Hypothalamus (tissue), 51 donors: ENCODE results near the gene ECE1.
A peak's percentile ranks its signal among the peaks of the same experiment; 100 is the strongest.
"Not testable (repeated sequence)": the region's sequence is repeated elsewhere in the genome, so short reads cannot be mapped to it uniquely, and the experiment has no call there.

Source experiments
- DNase-seq, 51 donors: peaks; one replicate each; lab custom pipeline; 2025; lab: John Stamatoyannopoulos, UW

Gene ECE1

GRCh38 chr1:21237446-21238088, 52.7 kb downstream of the ECE1 start:
- no peak for DNase-seq

GRCh38 chr1:21236178-21236577, 54.1 kb downstream of the ECE1 start:
- DNase-seq = no peak

- DNase-seq = peak in 1 of 51 donors; percentile 12
These were observed 55.5 kb downstream of the ECE1 start for GRCh38 chr1:21234779-21235178.

DNA sequence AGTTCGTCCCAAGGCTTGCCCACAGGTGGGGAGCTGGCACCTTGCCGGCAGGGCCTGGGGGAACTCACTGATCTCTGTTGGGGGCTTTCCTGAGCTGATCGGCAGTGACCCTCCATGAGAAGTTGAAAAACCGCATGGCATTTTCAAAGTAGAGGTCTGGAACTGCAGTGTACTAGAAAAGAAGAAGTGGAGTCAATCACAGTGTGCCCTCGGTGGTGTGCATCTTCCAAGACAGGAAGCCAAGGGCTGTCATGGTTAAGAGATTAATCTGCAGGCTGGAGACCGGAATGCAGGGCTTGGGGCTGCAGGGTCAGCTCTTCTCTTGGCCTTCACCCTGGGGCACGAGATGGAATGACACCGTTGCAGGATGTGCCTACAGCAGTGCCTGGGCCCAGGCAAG, 56.8 kb downstream of the ECE1 start:
- DNase-seq = no peak

GRCh38 chr1:21232044-21232443, 58.2 kb downstream of the ECE1 start:
- DNase-seq = peak in 17 of 51 donors; percentile 5 to 58 (median 29)

- no peak for DNase-seq
These were observed 60.8 kb downstream of the ECE1 start for GRCh38 chr1:21229246-21230000.

DNA sequence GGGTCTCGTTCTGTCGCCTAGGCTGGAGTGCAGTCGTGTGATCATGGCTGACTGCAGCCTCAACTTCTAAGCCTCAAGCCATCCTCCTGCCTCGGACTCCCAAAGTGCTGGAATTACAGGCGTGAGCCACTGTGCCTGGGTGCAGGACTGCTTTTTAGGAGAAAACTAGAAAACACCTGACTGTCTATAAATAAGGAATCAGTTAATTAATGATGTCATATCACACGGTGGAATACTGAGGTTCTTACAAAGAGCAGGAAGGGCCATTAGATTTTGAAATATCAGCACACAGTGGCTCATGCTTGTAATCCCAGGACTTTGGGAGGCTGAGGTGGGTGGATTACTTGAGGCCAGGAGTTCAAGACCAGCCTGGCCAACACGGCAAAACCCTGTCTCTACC, 62.0 kb downstream of the ECE1 start:
- DNase-seq = not testable (repeated sequence)

DNA sequence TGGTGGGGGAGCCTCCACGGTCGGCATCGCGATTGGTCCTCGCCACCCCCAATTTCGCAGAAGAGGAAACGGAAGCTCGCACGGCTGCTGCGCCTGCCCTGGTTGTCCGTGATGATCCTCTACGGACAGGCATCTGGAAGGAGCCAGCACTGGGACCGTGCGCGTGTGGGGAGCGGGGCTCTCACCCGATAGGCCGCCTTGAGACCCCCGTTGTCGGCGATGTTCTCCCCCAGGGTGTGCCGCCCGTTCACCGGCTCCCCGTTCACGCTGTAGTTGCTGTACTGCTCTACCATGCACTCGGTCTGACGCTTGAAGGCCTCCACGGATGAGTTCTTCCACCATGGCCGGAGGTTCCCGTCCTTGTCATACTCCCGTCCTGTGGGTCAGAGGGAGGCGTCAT, 65.2 kb downstream of the ECE1 start:
- DNase-seq = no peak

GRCh38 chr1:21220815-21221214, 69.4 kb downstream of the ECE1 start:
- DNase-seq = peak in 11 of 51 donors; percentile 2 to 51 (median 17)

- no peak for DNase-seq
These were observed 70.6 kb downstream of the ECE1 start for GRCh38 chr1:21219674-21220073.

DNA sequence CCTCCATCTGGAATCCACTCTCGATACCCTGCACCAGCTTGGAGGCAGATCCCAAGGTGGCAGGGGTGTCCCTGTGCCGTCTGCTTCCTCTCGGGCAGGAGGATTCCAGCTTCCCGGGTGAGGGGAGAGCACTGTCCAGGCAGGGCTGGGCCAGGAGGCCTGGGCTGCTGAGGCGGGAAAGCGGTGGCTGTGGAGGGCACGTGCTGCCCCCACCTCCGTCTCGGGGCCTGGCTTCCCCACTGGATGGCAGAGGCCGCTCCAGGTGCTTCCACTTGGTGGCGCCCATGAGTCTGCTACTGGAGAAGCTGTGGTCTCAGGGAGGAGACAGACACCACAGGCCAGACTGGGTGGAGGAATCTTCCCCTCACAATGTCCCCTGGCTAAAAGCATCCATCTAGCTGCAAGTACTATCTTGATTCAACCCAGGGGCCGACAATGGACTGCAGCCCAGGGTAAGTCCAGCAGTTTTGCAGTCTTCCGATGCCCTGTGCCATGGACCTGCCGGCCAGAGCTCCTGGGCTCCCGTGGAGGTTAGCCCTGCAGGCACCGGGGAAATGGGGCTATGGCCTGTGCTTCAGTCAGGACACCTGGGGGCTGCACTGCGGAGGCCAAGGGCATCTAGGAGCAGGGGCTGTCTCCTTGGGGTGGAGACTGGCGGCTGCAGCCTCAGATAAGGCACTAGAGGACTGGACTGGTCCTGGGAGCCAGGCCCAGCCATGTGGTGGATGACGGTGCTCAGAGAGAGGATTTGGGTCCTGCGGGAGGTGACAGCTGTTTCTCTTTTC, 72.3 kb downstream of the ECE1 start:
- DNase-seq = peak in 16 of 51 donors; percentile 1 to 35 (median 9)

DNA sequence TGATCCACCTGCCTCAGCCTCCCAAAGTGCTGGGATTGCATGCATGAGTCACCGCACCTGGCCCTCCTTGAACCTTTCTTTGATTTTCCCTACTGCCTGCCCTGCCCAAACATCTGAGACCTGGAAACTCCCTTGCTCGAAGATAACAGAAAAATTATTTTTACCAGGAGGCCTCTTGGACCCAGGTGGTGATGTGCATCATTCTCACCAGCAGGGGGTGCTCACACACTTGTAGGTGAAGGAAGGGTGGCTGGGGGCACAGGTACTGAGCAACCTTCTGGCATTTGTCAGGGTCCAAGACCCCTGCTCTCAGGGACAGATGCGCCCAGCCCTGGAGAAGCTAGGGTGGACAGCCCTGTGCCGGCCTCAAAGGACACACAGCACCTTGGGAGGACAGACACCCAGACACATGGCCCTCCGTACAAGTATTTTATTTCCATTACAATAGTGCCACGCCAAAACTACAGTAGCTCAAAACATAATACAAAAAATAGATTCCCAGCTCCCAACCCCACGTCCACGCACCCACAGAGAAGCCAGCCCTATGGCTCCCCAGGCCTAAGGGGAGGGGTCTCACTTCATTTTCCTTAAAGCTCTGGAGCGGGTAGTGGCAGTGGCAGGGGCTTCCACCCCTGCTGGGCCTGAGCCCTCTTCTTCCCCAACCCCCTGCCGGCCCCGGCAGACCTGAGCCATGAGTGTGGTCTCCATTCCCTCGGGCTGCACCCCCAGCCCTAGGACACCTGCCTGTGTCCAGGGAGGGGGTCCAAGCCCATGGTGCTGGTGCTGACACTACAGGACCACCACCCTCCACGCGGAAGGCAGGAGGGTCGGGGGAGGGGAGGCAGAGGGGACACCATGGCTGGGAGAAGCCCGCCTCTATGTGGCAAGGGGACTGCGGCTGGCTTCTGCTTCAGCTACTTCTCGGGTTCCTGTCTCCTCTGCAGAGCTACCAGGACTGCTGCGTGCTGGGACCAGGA, 73.1 kb downstream of the ECE1 start:
- peak in 17 of 51 donors; percentile 4 to 34 (median 13) for DNase-seq

DNA sequence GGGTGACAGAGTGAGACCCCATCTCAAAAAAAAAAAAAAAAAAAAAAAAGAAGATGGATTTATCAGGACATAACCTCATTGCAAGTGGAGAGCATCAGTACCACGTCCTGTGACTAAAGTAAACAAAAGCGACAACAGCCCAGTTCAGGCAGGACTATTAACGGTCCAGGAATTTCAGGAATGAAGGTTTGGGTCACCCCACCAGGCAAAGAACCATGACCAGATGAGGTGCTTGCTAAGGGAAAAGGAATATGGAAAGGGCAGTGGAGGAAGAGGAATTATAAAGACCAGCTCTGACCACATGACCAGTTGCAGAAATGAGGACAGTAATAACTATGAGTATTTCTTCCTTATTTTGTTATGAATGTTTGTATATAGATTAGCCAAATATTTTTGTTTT, 78.1 kb downstream of the ECE1 start:
- DNase-seq = no peak

GRCh38 chr1:21208137-21208700, 82.0 kb downstream of the ECE1 start:
- DNase-seq = not testable (repeated sequence)

DNA sequence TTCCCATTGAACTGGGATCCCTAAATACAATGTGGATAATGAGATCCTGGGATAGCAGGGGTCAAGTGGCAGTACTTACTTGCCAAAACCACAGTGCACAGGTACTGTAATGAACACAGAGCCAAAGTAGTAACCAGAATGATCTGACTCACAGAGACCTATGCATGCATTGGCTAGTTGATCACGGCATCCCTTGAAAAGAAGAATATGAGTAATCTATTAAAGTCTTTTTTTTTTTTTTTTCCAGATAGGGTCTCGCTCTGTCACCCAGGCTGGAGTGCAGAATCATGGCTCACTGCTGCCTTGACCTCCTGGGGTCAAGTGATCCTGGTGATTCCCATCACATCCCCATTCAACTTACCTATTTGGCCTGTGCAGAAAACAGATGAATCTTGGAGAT, 84.1 kb downstream of the ECE1 start:
- no peak for DNase-seq

GRCh38 chr1:21205416-21205815, 84.8 kb downstream of the ECE1 start:
- DNase-seq = no peak

DNA sequence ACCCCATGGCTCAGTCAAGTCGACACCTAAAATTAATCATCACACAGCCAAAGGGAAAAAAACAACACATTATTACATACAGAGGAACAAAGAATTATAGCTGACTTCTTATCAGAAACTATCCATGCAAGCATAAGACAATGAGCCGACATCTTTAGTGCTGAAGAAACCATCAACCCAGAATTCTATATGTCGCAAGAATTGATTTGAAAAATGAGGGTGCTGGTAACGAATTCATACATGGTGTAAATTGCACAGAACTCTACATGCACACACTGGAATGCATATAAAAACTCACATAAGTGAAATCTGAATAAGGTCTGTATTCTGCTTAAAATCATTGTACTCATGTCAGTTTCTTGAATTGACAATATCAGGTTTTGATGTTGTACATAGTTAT, 88.6 kb downstream of the ECE1 start:
- no peak for DNase-seq

DNA sequence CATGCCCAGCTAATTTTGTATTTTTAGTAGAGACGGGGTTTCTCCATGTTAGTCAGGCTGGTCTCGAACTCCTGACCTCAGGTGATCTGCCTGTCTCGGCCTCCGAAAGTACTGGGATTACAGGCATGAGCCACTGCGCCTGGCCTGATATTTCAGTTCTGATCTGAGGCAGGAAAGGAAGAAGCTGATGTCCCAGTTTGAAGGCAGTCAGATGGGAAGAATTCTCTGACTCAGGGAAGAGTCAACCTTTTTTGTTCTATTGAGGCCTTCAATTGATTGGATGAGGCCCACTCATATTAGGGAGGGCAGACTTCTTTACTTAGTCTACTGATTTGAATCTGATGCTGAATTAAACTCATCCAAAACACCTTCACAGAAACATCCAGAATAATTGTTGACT, 89.0 kb downstream of the ECE1 start:
- not testable (repeated sequence) for DNase-seq

DNA sequence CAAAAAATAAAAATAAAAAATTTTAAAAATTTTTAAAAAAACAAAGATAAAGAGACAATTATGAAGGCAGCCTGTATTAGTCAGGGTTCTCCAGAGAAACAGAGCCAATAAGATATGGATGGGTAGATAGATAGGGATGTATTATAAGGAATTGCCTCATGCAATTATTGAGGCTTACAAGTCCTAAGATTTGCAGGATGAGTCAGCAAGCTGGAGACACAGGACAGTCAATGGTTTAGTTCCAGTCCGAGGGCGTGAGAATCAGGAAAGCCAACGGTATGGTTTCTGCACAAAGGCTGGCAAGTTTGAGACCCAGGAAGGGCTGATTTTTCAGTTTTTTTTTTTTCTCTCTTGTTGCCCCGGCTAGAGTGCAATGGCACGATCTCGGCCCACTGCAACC, 89.5 kb downstream of the ECE1 start:
- no peak for DNase-seq

DNA sequence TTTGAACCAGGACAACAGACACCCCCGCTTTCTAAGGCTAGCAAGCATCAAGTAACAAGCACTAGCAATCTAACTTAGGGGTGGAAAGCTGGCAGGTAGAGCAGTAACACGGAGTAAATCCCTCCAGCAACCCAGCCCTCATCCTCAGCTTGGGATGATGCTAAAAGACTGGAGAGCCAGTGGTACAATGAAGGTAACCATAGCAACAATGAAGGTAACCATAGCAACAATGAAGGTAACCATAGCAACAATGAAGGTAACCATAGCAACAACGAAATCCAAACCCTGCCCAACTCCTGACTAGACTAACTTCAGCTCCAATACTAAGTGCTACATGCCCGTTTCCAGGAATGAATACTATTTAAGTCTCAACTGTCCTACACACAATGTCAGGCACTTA, 91.3 kb downstream of the ECE1 start:
- DNase-seq = peak in 1 of 51 donors; percentile 38
